ENCODE results near the gene CPE. TPM values are rescaled to one million over a fixed set of nuclear protein-coding genes. Genes with fewer than 3 reads are reported as not detected.

Gene CPE
- total RNA-seq, 4 donors from 2014 or later, result 23.6 to 31.3 (median 25.8) TPM

GRCh38 chr4:165345666-165346417, 33.0 kb upstream of the CPE start:
- Histone ChIP-seq H3K27me3 (no peaks in the 10 kb centered on the region), H3K27ac (no peak overlapping the region), H3K9me3 (no peaks in the 10 kb centered on the region), H3K36me3 (peaks cover 0 to 18% (median 0%) of the 10 kb centered on the region in 3 donors), H3K4me1 (no peaks in the 10 kb centered on the region), H3K4me3 (no peak overlapping the region)
- no peak for TF ChIP-seq POLR2A (IDR thresholded peaks at IDR 0.05)
- TF ChIP-seq CTCF (IDR thresholded peaks at IDR 0.05), result no peak
- no peak for DNase-seq

DNA sequence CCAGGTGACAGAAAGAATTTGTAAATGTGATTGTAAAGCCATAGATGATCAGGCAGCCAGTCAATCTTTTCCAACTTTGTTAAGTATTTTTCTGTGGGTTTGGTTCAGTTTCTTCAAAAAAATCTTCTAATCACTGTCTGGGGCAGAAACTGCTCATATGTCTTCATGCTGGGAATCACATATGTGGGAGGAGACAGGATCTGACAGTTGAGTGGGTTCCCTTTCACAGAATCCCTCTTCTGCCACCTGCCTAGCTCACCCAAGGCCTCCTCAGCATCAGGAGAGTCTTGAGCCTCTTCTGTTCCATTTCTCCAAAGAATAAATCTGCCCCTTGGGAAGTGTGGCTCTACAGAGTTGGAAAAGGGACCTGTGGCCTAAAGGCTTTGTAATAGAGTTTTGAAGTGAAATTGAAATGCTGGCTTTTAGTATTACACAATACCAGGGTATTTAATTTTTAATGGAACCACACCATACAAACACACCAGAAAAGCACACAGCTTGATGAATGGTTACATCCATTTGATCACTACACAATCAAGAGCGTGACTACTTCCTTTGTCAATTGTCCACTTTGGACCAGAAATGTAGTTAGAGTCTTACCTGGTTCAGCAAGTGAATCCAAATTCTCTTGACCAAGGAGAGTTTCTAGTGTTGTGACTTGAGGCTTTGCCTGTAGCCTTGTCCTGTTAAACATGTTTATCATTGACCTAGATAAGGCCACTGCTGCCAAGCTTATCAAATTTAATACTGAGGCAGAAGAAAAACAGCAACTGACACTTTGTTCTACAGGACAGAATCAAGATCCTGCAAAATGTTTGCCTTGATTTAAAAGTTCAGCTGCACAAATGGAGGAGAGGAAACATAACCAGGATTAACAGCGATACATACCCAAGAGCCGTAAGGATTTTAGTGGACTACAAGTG, 30.9 kb upstream of the CPE start:
- Histone ChIP-seq H3K27ac (no peak overlapping the region), H3K9me3 (no peaks in the 10 kb centered on the region), H3K27me3 (no peaks in the 10 kb centered on the region), H3K4me3 (no peak overlapping the region), H3K4me1 (no peaks in the 10 kb centered on the region), H3K36me3 (no peaks in the 10 kb centered on the region)
- TF ChIP-seq CTCF (IDR thresholded peaks at IDR 0.05) (no peak), POLR2A (IDR thresholded peaks at IDR 0.05) (no peak)
- DNase-seq, result no peak

GRCh38 chr4:165351359-165352130, 27.3 kb upstream of the CPE start:
- Histone ChIP-seq H3K36me3 (no peaks in the 10 kb centered on the region), H3K9me3 (no peaks in the 10 kb centered on the region), H3K4me3 (no peak overlapping the region), H3K27me3 (no peaks in the 10 kb centered on the region), H3K4me1 (no peaks in the 10 kb centered on the region), H3K27ac (no peak overlapping the region)
- no peak for DNase-seq
- TF ChIP-seq POLR2A (IDR thresholded peaks at IDR 0.05) (no peak), CTCF (IDR thresholded peaks at IDR 0.05) (peak in 1 of 6 experiments; percentile 2)

- peak in 1 of 3 donors; percentile 56 for DNase-seq
- TF ChIP-seq CTCF (IDR thresholded peaks at IDR 0.05) (peak in 4 of 6 experiments; percentile 20 to 69 (median 55)), POLR2A (IDR thresholded peaks at IDR 0.05) (no peak)
- Histone ChIP-seq H3K9me3 (no peaks in the 10 kb centered on the region), H3K4me1 (no peaks in the 10 kb centered on the region), H3K36me3 (no peaks in the 10 kb centered on the region), H3K4me3 (no peak overlapping the region), H3K27me3 (no peaks in the 10 kb centered on the region), H3K27ac (no peak overlapping the region)
Observed at GRCh38 chr4:165355900-165356300, 22.9 kb upstream of the CPE start.

DNA sequence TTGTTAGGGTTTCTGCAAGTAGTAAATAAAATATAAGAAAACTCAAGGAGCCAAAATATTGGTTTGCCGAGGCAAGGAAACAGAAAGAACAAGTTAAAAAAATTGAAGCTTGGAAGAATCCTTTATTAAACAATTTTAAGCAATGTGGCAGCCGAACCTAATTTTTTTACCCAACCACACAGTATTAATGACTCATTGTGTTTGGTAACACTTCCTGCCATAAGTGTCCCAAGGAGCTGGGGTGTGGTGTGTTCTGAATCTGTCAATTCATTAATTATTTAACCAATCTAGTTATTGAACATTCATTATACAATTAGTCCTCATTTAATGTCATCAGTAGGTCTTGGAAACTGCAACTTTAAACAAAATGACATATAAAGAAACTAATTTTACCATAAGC, 19.3 kb upstream of the CPE start:
- TF ChIP-seq POLR2A (IDR thresholded peaks at IDR 0.05) (no peak), CTCF (IDR thresholded peaks at IDR 0.05) (no peak)
- Histone ChIP-seq H3K4me3 (no peak overlapping the region), H3K27me3 (no peaks in the 10 kb centered on the region), H3K9me3 (no peaks in the 10 kb centered on the region), H3K4me1 (no peaks in the 10 kb centered on the region), H3K27ac (no peak overlapping the region), H3K36me3 (no peaks in the 10 kb centered on the region)
- DNase-seq, result no peak
